COLO668 (cell line): Measurements from ENCODE around the gene SCARF1.

Experiments
- DNase-seq: peaks from one replicate; lab custom pipeline; 2025; ENCODE audit not compliant: unreplicated experiment; lab: John Stamatoyannopoulos, UW

SCARF1 gene

DNA sequence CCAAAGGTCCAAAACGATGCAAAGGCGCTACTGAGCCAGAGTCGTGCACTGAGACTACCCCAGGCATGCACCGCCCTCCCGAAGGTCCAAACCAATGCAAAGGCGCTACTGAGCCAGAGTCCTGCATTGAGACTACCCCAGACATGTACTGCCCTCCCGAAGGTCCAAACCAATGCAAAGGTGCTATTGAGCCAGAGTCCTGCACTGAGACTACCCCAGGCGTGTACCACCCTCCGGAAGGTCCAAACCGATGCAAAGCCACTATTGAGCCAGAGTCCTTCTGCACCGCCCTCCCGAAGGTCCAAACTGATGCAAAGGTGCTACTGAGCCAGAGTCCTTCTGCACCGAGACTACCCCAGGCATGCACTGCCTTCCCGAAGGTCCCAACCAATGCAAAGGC lies 44.0 kb downstream of the SCARF1 start:
- no peak for DNase-seq

- DNase-seq, result no peak
Measured at GRCh38 chr17:1598399-1599095, 47.0 kb downstream of the SCARF1 start.

DNA sequence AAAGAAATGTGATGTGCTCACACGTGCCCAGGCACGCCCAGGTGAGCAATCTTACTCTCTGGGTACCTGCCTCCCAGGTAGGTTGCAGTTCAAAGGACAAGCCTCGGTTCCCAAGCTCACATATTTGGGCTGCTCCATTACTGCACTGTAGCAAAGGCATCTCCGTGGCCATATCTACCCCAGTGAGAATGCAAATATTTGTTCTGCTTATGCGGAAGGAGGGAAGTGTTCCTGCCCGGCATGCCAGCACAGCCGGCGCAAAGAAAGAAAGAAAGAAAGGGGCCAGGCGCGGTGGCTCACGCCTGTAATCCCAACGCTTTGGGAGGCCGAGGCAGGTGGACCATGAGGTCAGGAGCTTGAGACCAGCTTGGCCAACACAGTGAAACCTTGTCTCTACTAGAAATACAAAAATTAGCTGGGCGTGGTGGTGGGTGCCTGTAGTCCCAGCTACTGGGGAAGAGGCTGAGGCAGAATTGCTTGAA lies 47.6 kb downstream of the SCARF1 start:
- DNase-seq, result no peak

- DNase-seq, result no peak
Measured at GRCh38 chr17:1593630-1593931, 52.0 kb downstream of the SCARF1 start.

- DNase-seq, result no peak
Measured at GRCh38 chr17:1592751-1593629, 52.5 kb downstream of the SCARF1 start.

GRCh38 chr17:1591474-1592090 lies 54.0 kb downstream of the SCARF1 start:
- DNase-seq, result no peak

- DNase-seq, result no peak
Measured at GRCh38 chr17:1590747-1591473, 54.6 kb downstream of the SCARF1 start.

GRCh38 chr17:1590029-1590746 lies 55.3 kb downstream of the SCARF1 start:
- DNase-seq, result no peak

DNA sequence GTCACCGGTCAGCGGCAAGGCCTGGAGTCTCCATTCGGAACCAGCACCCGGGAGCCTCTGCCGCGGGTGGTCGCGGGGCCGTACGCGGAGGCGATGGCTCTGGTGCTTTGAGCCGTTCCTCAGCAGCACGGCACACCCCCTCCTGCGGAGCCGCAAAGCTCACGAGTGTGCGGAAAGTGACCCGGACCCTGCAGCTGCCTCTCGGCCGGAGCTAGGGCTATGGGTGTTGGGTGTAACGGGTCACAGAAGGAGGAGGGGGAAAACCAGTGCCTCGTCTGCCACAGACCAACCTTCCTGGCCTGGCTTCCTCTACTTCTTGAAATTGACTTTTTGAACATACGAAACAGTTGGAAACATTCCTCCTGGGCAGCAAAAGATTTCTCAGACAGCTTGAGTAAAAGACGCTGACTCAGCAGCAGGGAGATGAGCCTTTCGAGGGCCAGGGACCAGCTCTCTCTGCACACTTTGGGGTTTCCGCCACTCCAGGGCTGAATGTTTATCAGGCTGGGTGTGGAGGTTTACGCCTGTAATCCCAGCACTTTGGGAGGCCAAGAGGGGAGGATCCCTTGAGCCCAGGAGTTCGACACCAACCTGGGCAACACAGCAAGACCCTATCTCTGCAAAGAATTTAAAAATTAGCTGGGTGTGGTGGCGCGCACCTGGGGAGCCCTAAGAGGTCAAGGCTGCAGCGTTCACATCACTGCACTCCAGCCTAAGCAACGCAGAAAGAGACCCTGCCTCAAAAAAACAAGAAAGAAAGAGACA lies 56.5 kb downstream of the SCARF1 start:
- DNase-seq, result no peak

GRCh38 chr17:1584167-1584566 lies 61.4 kb downstream of the SCARF1 start:
- no peak for DNase-seq
